HCT116 (cell line): Measurements from ENCODE around the gene CAMKK1. TPM values are rescaled to one million over a fixed set of nuclear protein-coding genes. Genes with fewer than 3 reads are reported as not detected.

Experiments used
- ATAC-seq: fragments of 200-7000 bp; cut with Tn5 transposase; 2 replicates; pipeline ENCODE4 v1.9.1; 2020; ENCODE audit warnings: mild to moderate bottlenecking, moderate library complexity
- BruUV-seq: library from RNA; stranded (reverse); fragments of 400-500 nt; replicated peaks from 2 replicates; lab custom pipeline; 2021; lab: Mats Ljungman, UMichigan
- CTCF ChIA-PET: fragments of 300-600 bp; sonication (Branson Sonifier 250); formaldehyde crosslinking; loops from one replicate; lab custom pipeline; 2021; ENCODE audit warnings: antibody characterized with exemption; lab: Charles Lee
- POLR2A ChIA-PET: fragments of 300-600, 350-600 bp; sonication (Branson Sonifier 250); formaldehyde crosslinking; loops from one replicate; lab custom pipeline; 2021; ENCODE audit warnings: antibody characterized with exemption; lab: Charles Lee
- RAD21 ChIA-PET, 2 experiments: fragments of 300-600 bp; sonication (Branson Sonifier 250); formaldehyde crosslinking; loops; one replicate each; lab custom pipeline; 2023; ENCODE audit warnings: low total read pairs in 2 of 2; ENCODE audit not compliant: uncharacterized antibody in 2 of 2, unreplicated experiment in 2 of 2, low non-redundant PET in 1 of 2; lab: Charles Lee
- DNase-seq: peaks from one replicate; pipeline ENCODE4 v3.0.0-alpha.2; 2010; ENCODE audit warnings: low read depth, low spot score
- H2AFZ ChIP-seq: fragments of 200-600 bp; shearing (Covaris generic), sonication (generic); 2 replicates; pipeline ENCODE4 v1.6.1; 2017; ENCODE audit warnings: low read depth, mixed run types, mixed read lengths, antibody characterized with exemption, low read length; ENCODE audit not compliant: poor library complexity, severe bottlenecking
- H3K27ac ChIP-seq: 2 replicates; pipeline ENCODE4 v1.5.1; 2012; ENCODE audit warnings: low read depth, low read length
- H3K27me3 ChIP-seq: fragments of 200-600 bp; sonication (generic); 2 replicates; pipeline ENCODE4 v1.6.1; 2016; ENCODE audit warnings: mixed run types, low read length, mixed read lengths; ENCODE audit not compliant: insufficient read depth
- H3K36me3 ChIP-seq, 2 experiments: fragments of 200-500 bp in 1 of 2; fragments of 200-600 bp in 1 of 2; sonication (Bioruptor generic) in 1 of 2; sonication (generic) in 1 of 2; 2 replicates each; pipeline versions ENCODE4 v1.5.1 to v1.6.1; 2014 to 2016; ENCODE audit warnings: low read length in 2 of 2, inconsistent platforms in 1 of 2, mixed read lengths in 1 of 2, mixed run types in 1 of 2; ENCODE audit not compliant: insufficient read depth in 2 of 2, control insufficient read depth in 1 of 2
- H3K4me1 ChIP-seq, 2 experiments: fragments of 200-600 bp in 1 of 2; sonication (generic) in 1 of 2; 2 replicates each; pipeline versions ENCODE4 v1.5.1 to v1.6.1; 2012 to 2017; ENCODE audit warnings: low read length in 2 of 2, inconsistent platforms in 1 of 2, mild to moderate bottlenecking in 1 of 2, mixed read lengths in 1 of 2, mixed run types in 1 of 2, moderate library complexity in 1 of 2; ENCODE audit not compliant: insufficient read depth in 2 of 2, control insufficient read depth in 1 of 2
- H3K4me2 ChIP-seq: fragments of 200-600 bp; sonication (generic); 2 replicates; pipeline ENCODE4 v1.6.1; 2017; ENCODE audit warnings: mixed run types, low read length, mixed read lengths
- H3K4me3 ChIP-seq, 2 experiments: fragments of 200-600 bp in 1 of 2; sonication (generic) in 1 of 2; replicated peaks in 1 of 2; 2 replicates each; pipeline ENCODE4 v1.5.1; 2011 to 2016; ENCODE audit warnings: low read length in 2 of 2, control low read depth in 1 of 2, low read depth in 1 of 2, mild to moderate bottlenecking in 1 of 2, mixed read lengths in 1 of 2, mixed run types in 1 of 2
- H3K79me2 ChIP-seq: fragments of 200-600 bp; sonication (generic); 2 replicates; pipeline ENCODE4 v1.6.1; 2017; ENCODE audit warnings: mild to moderate bottlenecking, mixed run types, low read length, moderate library complexity, mixed read lengths; ENCODE audit not compliant: insufficient read depth
- H3K9ac ChIP-seq: fragments of 200-600 bp; sonication (generic); 2 replicates; pipeline ENCODE4 v1.6.1; 2016; ENCODE audit warnings: low read length, mixed read lengths
- H3K9me2 ChIP-seq: fragments of 200-600 bp; sonication (generic), shearing (Covaris generic); 2 replicates; pipeline ENCODE4 v1.6.1; 2017; ENCODE audit warnings: mixed run types, mild to moderate bottlenecking, moderate library complexity; ENCODE audit not compliant: insufficient read depth
- H3K9me3 ChIP-seq, 2 experiments: fragments of 200-500 bp in 1 of 2; fragments of 200-600 bp in 1 of 2; sonication (Bioruptor generic) in 1 of 2; sonication (generic) in 1 of 2; 2 replicates each; pipeline ENCODE4 v1.6.1; 2014 to 2017; ENCODE audit warnings: low read length in 2 of 2, mixed read lengths in 2 of 2, inconsistent platforms in 1 of 2, low read depth in 1 of 2, mild to moderate bottlenecking in 1 of 2, mixed run types in 1 of 2, moderate library complexity in 1 of 2; ENCODE audit not compliant: control insufficient read depth in 1 of 2, insufficient read depth in 1 of 2
- H4K20me1 ChIP-seq: fragments of 200-600 bp; sonication (generic), shearing (Covaris generic); 2 replicates; pipeline ENCODE4 v1.6.1; 2017; ENCODE audit warnings: mixed run types, mild to moderate bottlenecking, moderate library complexity; ENCODE audit not compliant: insufficient read depth
- CBX3 ChIP-seq: IDR thresholded peaks from 2 replicates; pipeline ENCODE4 v1.6.1; 2012; ENCODE audit warnings: low read depth
- CEBPB ChIP-seq: IDR thresholded peaks from 2 replicates; pipeline ENCODE4 v1.6.1; 2012; ENCODE audit warnings: low read depth
- ELF1 ChIP-seq: IDR thresholded peaks from 2 replicates; pipeline ENCODE4 v1.6.1; 2012; ENCODE audit warnings: low read depth, borderline replicate concordance
- EZH2phosphoT487 ChIP-seq: fragments of 200-600 bp; IDR thresholded peaks from 2 replicates; pipeline ENCODE4 v1.6.1; 2018; ENCODE audit warnings: antibody characterized with exemption, borderline replicate concordance
- FOSL1 ChIP-seq: IDR thresholded peaks from 2 replicates; pipeline ENCODE4 v1.6.1; 2012; ENCODE audit warnings: low read depth
- JUND ChIP-seq: IDR thresholded peaks from 2 replicates; pipeline ENCODE4 v1.6.1; 2012
- RAD21 ChIP-seq: IDR thresholded peaks from 2 replicates; pipeline ENCODE4 v1.6.1; 2012; ENCODE audit warnings: low read depth, mild to moderate bottlenecking
- YY1 ChIP-seq: IDR thresholded peaks from 2 replicates; pipeline ENCODE4 v1.6.1; 2011; ENCODE audit warnings: low read length, low read depth, moderate library complexity, mild to moderate bottlenecking; ENCODE audit not compliant: insufficient replicate concordance; ENCODE audit errors: extremely low read depth
- ZNF274 ChIP-seq: fragments of 200-500 bp; sonication (Bioruptor generic); IDR thresholded peaks from 2 replicates; pipeline ENCODE4 v1.6.1; 2014; ENCODE audit warnings: mild to moderate bottlenecking, low read depth, low read length, inconsistent platforms
- intact Hi-C: fragments of 100-400 bp; cut with micrococcal nuclease; formaldehyde crosslinking; loops from 2 replicates; pipeline ENCODE4 v1.10.0; 2022
- total RNA-seq: library from RNA; stranded (reverse); gene quantifications from one replicate; pipeline ENCODE4 v1.2.1, GENCODE V29; 2021; ENCODE audit not compliant: unreplicated experiment
- TF ChIP-seq, protein P1 (sequence below): IDR thresholded peaks from 2 replicates; pipeline ENCODE4 v1.6.1; 2011; ENCODE audit warnings: mild to moderate bottlenecking, low read length, moderate library complexity; ENCODE audit not compliant: insufficient replicate concordance; ENCODE audit errors: extremely low read depth

CAMKK1 gene
- total RNA-seq, 1 experiment from 2014 or later, result 10.6 TPM

DNA sequence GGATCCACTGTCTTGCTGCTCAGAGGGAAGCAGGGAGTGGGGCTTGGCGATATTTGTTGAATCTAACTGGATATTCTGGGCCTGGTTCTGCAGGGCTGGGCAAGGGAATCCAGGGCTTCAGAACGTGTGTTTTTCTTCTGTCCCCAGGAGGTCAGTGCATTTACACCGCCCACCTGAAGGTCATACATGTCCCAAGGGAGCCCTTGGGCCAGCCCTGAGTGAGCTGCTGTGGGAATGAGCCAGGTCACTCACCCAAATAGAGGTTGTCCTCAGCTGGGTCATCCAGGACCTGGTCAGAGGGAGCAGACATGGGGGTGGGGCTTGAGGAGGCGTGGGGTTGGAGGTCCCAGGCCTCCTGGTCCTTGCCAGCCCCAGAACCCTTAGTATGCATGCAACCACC lies 10.6 kb downstream of the CAMKK1 start:
- no peaks in the 10 kb centered on the region for H3K9me3 ChIP-seq
- intact Hi-C loops, result no loop called here
- peaks cover 10% of the 10 kb centered on the region; the same call in 1 of the 2 replicates for H3K79me2 ChIP-seq
- BruUV-seq, result no TSS peak
- H4K20me1 ChIP-seq, result no peaks in the 10 kb centered on the region
- POLR2A ChIA-PET, result no interaction called here
- no peaks in the 10 kb centered on the region for H3K27me3 ChIP-seq
- no peak overlapping the region for H3K4me3 ChIP-seq
- RAD21 ChIA-PET, result no interaction called here
- no peaks in the 10 kb centered on the region for H3K9me2 ChIP-seq
- CTCF ChIA-PET, result no interaction called here
- DNase-seq (no peak), ATAC-seq (no peak)
- no peak overlapping the region for H3K9ac ChIP-seq
- TF ChIP-seq YY1 (no peak), EZH2phosphoT487 (no peak), CEBPB (no peak), RAD21 (no peak), FOSL1 (no peak), ELF1 (no peak), JUND (no peak), CBX3 (no peak), ZNF274 (no peak)
- TF ChIP-seq, protein P1, sequence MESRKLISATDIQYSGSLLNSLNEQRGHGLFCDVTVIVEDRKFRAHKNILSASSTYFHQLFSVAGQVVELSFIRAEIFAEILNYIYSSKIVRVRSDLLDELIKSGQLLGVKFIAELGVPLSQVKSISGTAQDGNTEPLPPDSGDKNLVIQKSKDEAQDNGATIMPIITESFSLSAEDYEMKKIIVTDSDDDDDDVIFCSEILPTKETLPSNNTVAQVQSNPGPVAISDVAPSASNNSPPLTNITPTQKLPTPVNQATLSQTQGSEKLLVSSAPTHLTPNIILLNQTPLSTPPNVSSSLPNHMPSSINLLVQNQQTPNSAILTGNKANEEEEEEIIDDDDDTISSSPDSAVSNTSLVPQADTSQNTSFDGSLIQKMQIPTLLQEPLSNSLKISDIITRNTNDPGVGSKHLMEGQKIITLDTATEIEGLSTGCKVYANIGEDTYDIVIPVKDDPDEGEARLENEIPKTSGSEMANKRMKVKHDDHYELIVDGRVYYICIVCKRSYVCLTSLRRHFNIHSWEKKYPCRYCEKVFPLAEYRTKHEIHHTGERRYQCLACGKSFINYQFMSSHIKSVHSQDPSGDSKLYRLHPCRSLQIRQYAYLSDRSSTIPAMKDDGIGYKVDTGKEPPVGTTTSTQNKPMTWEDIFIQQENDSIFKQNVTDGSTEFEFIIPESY, result no peak
- H3K4me2 ChIP-seq, result no peak overlapping the region
- H2AFZ ChIP-seq, result no peak overlapping the region
- H3K36me3 ChIP-seq, result peaks cover 4 to 13% of the 10 kb centered on the region in 2 experiments; a peak in 2 of 4 replicates
- H3K27ac ChIP-seq, result no peak overlapping the region
- peaks cover 15 to 19% of the 10 kb centered on the region in 2 experiments for H3K4me1 ChIP-seq
